ENCODE measurements around the gene HTRA3. TPM values are rescaled to one million over a fixed set of nuclear protein-coding genes. Genes with fewer than 3 reads are reported as not detected.

Gene HTRA3
- total RNA-seq, 4 donors from 2014 or later, result 56.1 to 82.2 (median 67.2) TPM

DNA sequence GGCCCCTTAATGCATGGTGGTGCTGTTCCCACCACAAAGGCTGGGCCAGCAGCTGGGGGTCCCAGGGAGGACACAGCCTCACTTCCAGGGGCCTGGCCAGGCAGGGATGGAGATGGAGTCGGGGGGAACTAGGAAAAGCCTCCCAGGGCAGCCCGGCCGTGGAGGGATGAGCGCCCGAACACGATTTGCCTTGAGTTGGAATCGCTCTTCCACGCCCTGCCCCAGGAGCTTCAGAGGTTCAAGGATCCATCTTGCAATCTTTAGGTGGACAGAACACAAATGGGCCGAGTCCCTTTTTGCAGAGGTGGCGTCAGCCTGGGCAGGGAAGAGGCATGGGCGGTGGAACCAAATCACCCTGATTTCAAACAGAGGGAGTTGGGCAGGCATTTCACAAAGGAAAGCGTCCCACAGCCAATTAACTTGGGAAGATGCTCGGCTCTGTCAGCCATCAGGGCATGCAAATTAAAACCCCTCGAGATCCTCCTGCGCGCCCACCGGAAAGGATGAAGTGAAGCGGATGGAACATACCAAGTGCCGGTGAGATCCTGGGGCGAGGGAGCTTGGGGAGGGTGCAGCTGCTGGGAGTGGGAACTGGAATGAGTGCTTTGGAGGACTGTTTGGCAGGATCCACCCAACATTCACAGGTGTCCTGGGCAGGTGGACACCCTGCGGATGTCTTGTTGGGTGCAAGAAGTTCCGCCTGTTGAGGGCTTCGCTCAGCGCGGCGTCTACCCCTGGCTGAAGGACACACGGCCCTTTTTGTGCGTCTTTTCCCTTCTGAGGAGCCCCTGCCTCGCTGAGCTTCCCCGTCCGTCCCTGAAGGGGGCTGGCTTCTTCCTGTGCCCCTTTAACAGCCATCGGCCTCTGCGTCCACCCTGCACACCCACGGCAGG is 75.7 kb downstream of the HTRA3 start:
- Histone ChIP-seq H3K27me3 (no peaks in the 10 kb centered on the region), H3K4me1 (peaks cover 31 to 39% (median 36%) of the 10 kb centered on the region in 4 donors), H3K9me3 (no peaks in the 10 kb centered on the region), H3K4me3 (no peak overlapping the region), H3K36me3 (no peaks in the 10 kb centered on the region), H3K27ac (replicated peaks in 1 of 4) (no peak overlapping the region)
- DNase-seq (ENCODE audit: extremely low spot score), result no peak
- WGBS, result 95% methylated on average over 34 of the region's 34 CpGs
- intact Hi-C loops (cut with DNase I), result no loop called here
- TF ChIP-seq EP300 (IDR thresholded peaks at IDR 0.05), result no peak
- no peak for TF ChIP-seq POLR2AphosphoS5 (IDR thresholded peaks at IDR 0.05)

GRCh38 chr4:8345946-8346814 is 76.6 kb downstream of the HTRA3 start:
- no peak overlapping the region for H3K27ac ChIP-seq (replicated peaks in 1 of 4)
- H3K4me1 ChIP-seq, result peaks cover 23 to 31% (median 29%) of the 10 kb centered on the region in 4 donors
- intact Hi-C loops (cut with DNase I), result no loop called here
- 89% methylated on average over 22 of the region's 39 CpGs for WGBS
- no peak overlapping the region for H3K4me3 ChIP-seq
- no peaks in the 10 kb centered on the region for H3K27me3 ChIP-seq
- DNase-seq (ENCODE audit: extremely low spot score), result no peak
- no peaks in the 10 kb centered on the region for H3K36me3 ChIP-seq
- TF ChIP-seq CTCF (IDR thresholded peaks at IDR 0.05) (no peak), POLR2AphosphoS5 (IDR thresholded peaks at IDR 0.05) (no peak), EP300 (IDR thresholded peaks at IDR 0.05) (no peak), POLR2A (IDR thresholded peaks at IDR 0.05; ENCODE audit: low read depth) (no peak)
- H3K9me3 ChIP-seq, result no peaks in the 10 kb centered on the region

DNA sequence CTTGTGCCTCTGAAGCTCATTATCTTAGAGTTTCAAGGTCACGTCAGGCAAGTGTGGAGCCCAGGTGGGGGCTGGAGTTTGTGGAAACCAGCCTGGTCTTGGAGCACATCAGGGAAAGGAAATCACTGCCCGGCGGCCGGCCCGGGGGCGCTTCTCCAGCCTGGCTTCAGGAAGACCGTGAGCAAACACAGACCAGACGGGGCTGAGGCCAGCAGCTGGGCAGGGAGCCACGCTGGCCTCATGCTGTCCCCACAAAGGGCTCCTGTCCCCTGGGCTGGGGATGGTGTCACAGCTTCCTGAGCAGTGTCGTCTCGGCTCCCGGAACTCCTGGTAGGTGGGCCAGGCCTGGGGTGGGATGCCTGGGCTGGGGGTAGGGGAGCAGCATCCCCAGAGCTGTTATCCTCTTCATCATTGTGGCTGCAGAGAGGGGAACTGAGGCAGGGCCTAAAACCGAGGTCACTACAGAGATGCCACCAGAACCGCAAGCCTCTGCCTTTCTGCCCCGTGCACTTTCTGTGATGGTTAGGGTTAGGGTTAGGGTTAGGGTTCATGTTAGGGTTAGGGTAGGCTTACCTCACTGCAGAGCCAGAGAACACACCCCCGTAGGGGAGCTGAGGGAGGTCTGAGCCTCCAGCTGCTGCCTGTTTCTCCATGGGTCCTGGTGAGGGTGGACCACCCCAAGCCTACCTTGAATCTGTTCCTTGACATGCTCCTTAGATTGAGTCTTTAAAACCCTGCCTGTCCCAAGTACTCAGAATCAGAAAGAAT is 77.5 kb downstream of the HTRA3 start:
- WGBS, result 69% methylated on average over 12 of the region's 16 CpGs
- H3K4me1 ChIP-seq, result peaks cover 22 to 29% (median 27%) of the 10 kb centered on the region in 4 donors
- intact Hi-C loops (cut with DNase I), result no loop called here
- H3K27ac ChIP-seq (replicated peaks in 1 of 4), result no peak overlapping the region
- no peak overlapping the region for H3K4me3 ChIP-seq
- DNase-seq (ENCODE audit: extremely low spot score), result no peak
- no peaks in the 10 kb centered on the region for H3K36me3 ChIP-seq
- TF ChIP-seq EP300 (IDR thresholded peaks at IDR 0.05) (no peak), POLR2AphosphoS5 (IDR thresholded peaks at IDR 0.05) (no peak), CTCF (IDR thresholded peaks at IDR 0.05) (no peak), POLR2A (IDR thresholded peaks at IDR 0.05; ENCODE audit: low read depth) (no peak)
- H3K27me3 ChIP-seq, result no peaks in the 10 kb centered on the region
- no peaks in the 10 kb centered on the region for H3K9me3 ChIP-seq

DNA sequence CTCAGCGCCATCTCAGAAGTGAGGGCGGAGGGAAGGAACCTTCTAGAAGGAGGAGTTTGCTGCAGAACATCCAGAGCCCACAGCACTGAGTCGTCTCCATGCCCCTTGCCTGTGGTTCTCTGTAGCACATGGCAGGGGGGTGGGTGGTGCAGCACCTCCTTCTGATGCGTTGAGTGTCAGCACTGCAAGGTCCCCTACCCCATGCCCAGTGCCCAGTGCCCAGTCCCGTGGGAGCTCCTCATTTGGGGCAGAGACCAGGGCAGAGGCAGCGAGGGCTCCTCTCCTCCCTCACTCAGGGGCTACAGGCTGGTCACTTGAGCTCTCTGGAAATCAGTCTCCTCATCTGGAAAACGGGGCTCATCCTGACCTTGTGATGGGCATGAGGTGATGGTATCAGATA is 78.1 kb downstream of the HTRA3 start:
- Histone ChIP-seq H3K4me3 (no peak overlapping the region), H3K27me3 (no peaks in the 10 kb centered on the region), H3K36me3 (no peaks in the 10 kb centered on the region), H3K4me1 (peaks cover 24 to 29% (median 28%) of the 10 kb centered on the region in 4 donors), H3K9me3 (no peaks in the 10 kb centered on the region), H3K27ac (replicated peaks in 1 of 4) (no peak overlapping the region)
- WGBS, result 84% methylated on average over 7 of the region's 7 CpGs
- no peak for DNase-seq (ENCODE audit: extremely low spot score)
- TF ChIP-seq POLR2AphosphoS5 (IDR thresholded peaks at IDR 0.05), result no peak
- TF ChIP-seq CTCF (IDR thresholded peaks at IDR 0.05), result no peak
- TF ChIP-seq EP300 (IDR thresholded peaks at IDR 0.05), result no peak
- no peak for TF ChIP-seq POLR2A (IDR thresholded peaks at IDR 0.05; ENCODE audit: low read depth)
- intact Hi-C loops (cut with DNase I), result no loop called here

Measured in esophagus muscularis mucosa (tissue), 4 donors.